Endothelial cell of umbilical vein (primary cell): ENCODE data around the gene MTFR1L.

Experiments
- CTCF ChIP-seq, 2 donors: IDR thresholded peaks; 1 replicate in 1 of 2; 2 replicates in 1 of 2; pipeline ENCODE4 v1.5.1; 2011; ENCODE audit warnings: low read length in 2 of 2, mild to moderate bottlenecking in 2 of 2, moderate library complexity in 2 of 2, control low read depth in 1 of 2, inconsistent platforms in 1 of 2, low read depth in 1 of 2; ENCODE audit not compliant: insufficient read depth in 1 of 2; ENCODE audit errors: extremely low read depth in 1 of 2
- EZH2 ChIP-seq: IDR thresholded peaks from 2 replicates; pipeline ENCODE4 v1.6.1; 2012; ENCODE audit warnings: borderline replicate concordance, low read depth, mild to moderate bottlenecking, moderate library complexity, low read length, inconsistent platforms; ENCODE audit not compliant: severe bottlenecking
- FOS ChIP-seq: IDR thresholded peaks from 2 replicates; pipeline ENCODE4 v1.6.1; 2011; ENCODE audit warnings: mild to moderate bottlenecking, low read length, moderate library complexity, borderline replicate concordance; ENCODE audit not compliant: insufficient read depth
- GATA2 ChIP-seq: IDR thresholded peaks from 2 replicates; pipeline ENCODE4 v1.7.0; 2011; ENCODE audit warnings: low read depth, mild to moderate bottlenecking, moderate library complexity, mixed read lengths, low read length; ENCODE audit not compliant: insufficient read length, insufficient read depth
- JUN ChIP-seq: IDR thresholded peaks from 2 replicates; pipeline ENCODE4 v1.6.1; 2011; ENCODE audit warnings: borderline replicate concordance, low read depth; ENCODE audit not compliant: insufficient read length, insufficient read depth
- MAX ChIP-seq: IDR thresholded peaks from 2 replicates; pipeline ENCODE4 v1.6.1; 2011; ENCODE audit not compliant: insufficient read depth, insufficient read length
- MYC ChIP-seq: IDR thresholded peaks from one replicate; pipeline ENCODE4 v1.6.1; 2011; ENCODE audit warnings: mild to moderate bottlenecking, low read depth, low read length
- POLR2A ChIP-seq: IDR thresholded peaks from 2 replicates; pipeline ENCODE4 v1.6.1; 2012; ENCODE audit warnings: low read depth, mild to moderate bottlenecking, control low read depth, low read length
- POLR2AphosphoS5 ChIP-seq: IDR thresholded peaks from 2 replicates; pipeline ENCODE4 v1.6.1; 2012; ENCODE audit warnings: low read depth, mild to moderate bottlenecking, control low read depth, low read length, moderate library complexity; ENCODE audit not compliant: insufficient read depth

GRCh38 chr1:25874209-25874608 is 54.5 kb downstream of the MTFR1L start:
- no peak for TF ChIP-seq CTCF (IDR thresholded peaks at IDR 0.05; ENCODE audit: extremely low read depth in 1 of 2, insufficient read depth in 1 of 2, low read depth in 1 of 2, low read length in 2 of 2)
- TF ChIP-seq POLR2A: no peak
- no peak for TF ChIP-seq FOS
- TF ChIP-seq EZH2: no peak
- TF ChIP-seq JUN: no peak
- TF ChIP-seq MAX: no peak
- TF ChIP-seq POLR2AphosphoS5: no peak
- TF ChIP-seq GATA2: no peak
- TF ChIP-seq MYC: no peak
